Panc1 (cell line): ENCODE measurements around the gene GRM1. TPM values are rescaled to one million over a fixed set of nuclear protein-coding genes. Genes with fewer than 3 reads are reported as not detected.

ENCODE experiments used
- ATAC-seq: fragments of 200-7000 bp; cut with Tn5 transposase; 2 replicates; pipeline ENCODE4 v1.9.1; 2020; ENCODE audit warnings: mild to moderate bottlenecking, moderate library complexity
- BruUV-seq: library from RNA; stranded (reverse); fragments of 400-500 nt; replicated peaks from 2 replicates; lab custom pipeline; 2021; lab: Mats Ljungman, UMichigan
- CTCF ChIA-PET: fragments of 300-600 bp; sonication (Branson Sonifier 250); formaldehyde crosslinking; loops from one replicate; lab custom pipeline; 2022; ENCODE audit warnings: antibody characterized with exemption; lab: Charles Lee
- POLR2A ChIA-PET: fragments of 300-600 bp; sonication (Branson Sonifier 250); formaldehyde crosslinking; loops from one replicate; lab custom pipeline; 2022; ENCODE audit warnings: antibody characterized with exemption; lab: Charles Lee
- DNase-seq: peaks from one replicate; pipeline ENCODE4 v3.0.0-alpha.2; 2010; ENCODE audit warnings: low read depth, low spot score
- H3K27ac ChIP-seq: 2 replicates; pipeline ENCODE4 v1.5.1; 2011; ENCODE audit warnings: mild to moderate bottlenecking, low read length, inconsistent platforms
- H3K27me3 ChIP-seq: fragments of 200-500 bp; sonication (Bioruptor generic); 2 replicates; pipeline ENCODE4 v1.6.0; 2014; ENCODE audit warnings: low read length, inconsistent platforms; ENCODE audit not compliant: control insufficient read depth, insufficient read depth
- H3K36me3 ChIP-seq: fragments of 200-500 bp; sonication (Bioruptor generic); 2 replicates; pipeline ENCODE4 v1.5.1; 2014; ENCODE audit warnings: inconsistent platforms, mild to moderate bottlenecking, low read length, moderate library complexity; ENCODE audit not compliant: control insufficient read depth, insufficient read depth
- H3K4me1 ChIP-seq: 2 replicates; pipeline ENCODE4 v1.5.1; 2011; ENCODE audit warnings: inconsistent platforms, mild to moderate bottlenecking, low read length, moderate library complexity; ENCODE audit not compliant: control insufficient read depth, insufficient read depth
- H3K4me3 ChIP-seq, 2 experiments: 2 replicates each; pipeline ENCODE4 v1.5.1; 2011 to 2012; ENCODE audit warnings: low read depth in 2 of 2, low read length in 2 of 2, mild to moderate bottlenecking in 2 of 2, inconsistent platforms in 1 of 2, moderate library complexity in 1 of 2
- H3K9me3 ChIP-seq: fragments of 200-500 bp; sonication (Bioruptor generic); 2 replicates; pipeline ENCODE4 v1.5.1; 2014; ENCODE audit warnings: low read depth, mild to moderate bottlenecking, inconsistent platforms, low read length, moderate library complexity; ENCODE audit not compliant: control insufficient read depth, insufficient read depth
- POLR2AphosphoS5 ChIP-seq: IDR thresholded peaks from 2 replicates; pipeline ENCODE4 v1.6.1; 2012; ENCODE audit warnings: mild to moderate bottlenecking, low read depth, low read length, moderate library complexity
- REST ChIP-seq, 2 experiments: IDR thresholded peaks; 2 replicates each; pipeline ENCODE4 v1.6.1; 2011 to 2012; ENCODE audit warnings: low read depth in 2 of 2, control low read depth in 1 of 2, low read length in 1 of 2, mild to moderate bottlenecking in 1 of 2, moderate library complexity in 1 of 2; ENCODE audit not compliant: insufficient read depth in 1 of 2
- SIN3A ChIP-seq: IDR thresholded peaks from 2 replicates; pipeline ENCODE4 v1.6.1; 2012; ENCODE audit warnings: low read depth, mild to moderate bottlenecking, low read length, moderate library complexity, borderline replicate concordance; ENCODE audit not compliant: insufficient read depth
- TCF7L2 ChIP-seq: IDR thresholded peaks from 2 replicates; pipeline ENCODE4 v1.6.1; 2011; ENCODE audit warnings: mild to moderate bottlenecking, low read depth, low read length, inconsistent platforms
- in situ Hi-C: cut with HindIII; loops from 2 replicates; pipeline ENCODE4 v1.10.0; 2016; ENCODE audit warnings: low sequenced_read_pairs, low pct_unique_long_range_greater_than_20kb
- intact Hi-C: fragments of 100-400 bp; cut with micrococcal nuclease; formaldehyde crosslinking; loops from one replicate; pipeline ENCODE4 v1.10.0; 2022; ENCODE audit not compliant: unreplicated experiment
- total RNA-seq: library from RNA; stranded (reverse); gene quantifications from one replicate; pipeline ENCODE4 v1.2.1, GENCODE V29; 2021; ENCODE audit not compliant: unreplicated experiment
- TF ChIP-seq, protein P1 (sequence below): fragments of 450-650 bp; IDR thresholded peaks from 2 replicates; pipeline ENCODE4 v1.5.1; 2017; ENCODE audit warnings: mild to moderate bottlenecking

The GRM1 gene
- total RNA-seq, 1 experiment from 2014 or later = not detected

DNA sequence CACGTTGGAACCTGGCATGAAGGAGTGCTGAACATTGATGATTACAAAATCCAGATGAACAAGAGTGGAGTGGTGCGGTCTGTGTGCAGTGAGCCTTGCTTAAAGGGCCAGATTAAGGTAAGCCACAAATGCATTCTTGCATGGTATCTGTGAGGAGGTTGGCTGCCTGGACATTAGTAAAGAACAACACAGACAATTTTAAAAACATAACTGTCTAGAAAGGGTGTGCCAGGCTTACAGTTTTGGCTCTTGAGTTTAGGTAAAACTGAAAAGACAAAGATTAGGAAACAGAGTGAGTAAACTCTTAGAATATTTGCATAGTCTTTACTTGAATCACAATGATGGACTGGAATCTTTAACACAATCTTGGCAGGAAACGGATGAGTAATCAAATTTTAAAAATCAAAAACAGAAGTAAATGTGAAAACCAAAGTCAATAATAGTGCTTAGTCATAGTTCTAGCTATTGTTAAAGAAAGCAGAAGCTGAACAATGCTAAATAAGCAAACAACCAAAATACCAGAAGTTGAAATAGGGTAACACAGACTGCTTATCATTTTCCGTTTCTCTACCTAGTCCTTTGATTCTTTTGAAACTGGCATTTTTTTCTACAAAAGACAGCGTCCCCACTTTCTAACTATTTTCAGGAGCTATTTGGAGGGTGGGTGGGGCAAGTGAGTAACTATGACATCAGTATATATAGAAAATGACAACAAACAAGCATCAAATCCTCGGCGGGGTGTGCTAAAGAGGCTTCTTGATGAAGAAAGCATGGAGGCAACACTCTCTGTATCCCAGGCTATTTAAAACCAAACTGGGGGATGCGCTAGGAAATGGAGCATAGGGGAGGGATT is 328.9 kb downstream of the GRM1 start:
- ChIA-PET CTCF (no interaction called here), POLR2A (no interaction called here)
- intact Hi-C loops = no loop called here
- Histone ChIP-seq H3K27me3 (no peaks in the 10 kb centered on the region), H3K9me3 (no peaks in the 10 kb centered on the region), H3K4me1 (no peaks in the 10 kb centered on the region), H3K27ac (no peak overlapping the region), H3K36me3 (no peaks in the 10 kb centered on the region), H3K4me3 (no peak overlapping the region; a peak in 1 of 4 replicates)
- TF ChIP-seq POLR2AphosphoS5 (no peak), SIN3A (no peak)
- ATAC-seq = 0 out of 2 replicates have a peak, but pooled peaks have one; percentile 42
- in situ Hi-C loops = no loop called here
- DNase-seq = peak; percentile 74
- BruUV-seq = no TSS peak

DNA sequence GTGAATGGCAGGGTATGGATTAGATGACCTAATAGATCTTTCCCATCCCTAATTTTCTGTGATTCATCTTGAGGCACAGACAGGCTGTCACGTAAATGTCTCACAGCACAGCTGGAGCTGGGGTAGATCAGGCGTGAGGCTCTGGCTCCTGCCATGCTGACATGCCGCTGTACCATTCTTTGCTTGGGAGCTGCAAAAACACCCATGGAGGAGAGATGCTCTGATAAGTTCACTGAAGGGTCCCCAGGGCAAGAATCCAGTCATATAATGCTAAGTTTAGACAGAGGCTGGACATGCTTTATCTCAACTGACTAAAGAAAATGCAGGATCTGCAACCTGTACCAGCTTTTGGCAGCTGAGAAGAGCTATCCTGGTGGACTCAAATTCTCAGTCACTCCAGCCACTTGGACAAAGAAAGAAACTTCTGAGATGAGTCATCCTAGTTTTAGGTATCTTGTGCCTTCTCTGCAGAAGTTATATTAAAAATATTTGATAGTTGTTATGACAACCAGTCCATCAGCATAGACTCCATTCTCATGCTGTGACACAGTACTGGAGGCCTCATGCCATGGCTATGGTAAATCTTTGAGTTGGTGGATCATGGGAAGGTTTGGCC is 329.7 kb downstream of the GRM1 start:
- Histone ChIP-seq H3K27ac (no peak overlapping the region), H3K4me3 (no peak overlapping the region), H3K27me3 (no peaks in the 10 kb centered on the region), H3K4me1 (no peaks in the 10 kb centered on the region), H3K9me3 (no peaks in the 10 kb centered on the region), H3K36me3 (no peaks in the 10 kb centered on the region)
- no peak for TF ChIP-seq POLR2AphosphoS5
- TF ChIP-seq SIN3A = no peak
- TF ChIP-seq TCF7L2 = no peak
- TF ChIP-seq, protein P1, sequence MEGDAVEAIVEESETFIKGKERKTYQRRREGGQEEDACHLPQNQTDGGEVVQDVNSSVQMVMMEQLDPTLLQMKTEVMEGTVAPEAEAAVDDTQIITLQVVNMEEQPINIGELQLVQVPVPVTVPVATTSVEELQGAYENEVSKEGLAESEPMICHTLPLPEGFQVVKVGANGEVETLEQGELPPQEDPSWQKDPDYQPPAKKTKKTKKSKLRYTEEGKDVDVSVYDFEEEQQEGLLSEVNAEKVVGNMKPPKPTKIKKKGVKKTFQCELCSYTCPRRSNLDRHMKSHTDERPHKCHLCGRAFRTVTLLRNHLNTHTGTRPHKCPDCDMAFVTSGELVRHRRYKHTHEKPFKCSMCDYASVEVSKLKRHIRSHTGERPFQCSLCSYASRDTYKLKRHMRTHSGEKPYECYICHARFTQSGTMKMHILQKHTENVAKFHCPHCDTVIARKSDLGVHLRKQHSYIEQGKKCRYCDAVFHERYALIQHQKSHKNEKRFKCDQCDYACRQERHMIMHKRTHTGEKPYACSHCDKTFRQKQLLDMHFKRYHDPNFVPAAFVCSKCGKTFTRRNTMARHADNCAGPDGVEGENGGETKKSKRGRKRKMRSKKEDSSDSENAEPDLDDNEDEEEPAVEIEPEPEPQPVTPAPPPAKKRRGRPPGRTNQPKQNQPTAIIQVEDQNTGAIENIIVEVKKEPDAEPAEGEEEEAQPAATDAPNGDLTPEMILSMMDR = no peak
- TF ChIP-seq REST (IDR thresholded peaks at IDR 0.05; ENCODE audit: insufficient read depth in 1 of 2, low read depth in 2 of 2, low read length in 1 of 2) = no peak
- ATAC-seq (no peak), DNase-seq (no peak)
- POLR2A ChIA-PET = no interaction called here
- in situ Hi-C loops (no loop called here), intact Hi-C loops (no loop called here)
- BruUV-seq = no TSS peak
- CTCF ChIA-PET = no interaction called here
